DMS114 treated with DMSO at 0.1 percent for 48 hours (cell line): Measurements from ENCODE around the gene SMAD7.

Experiments
- DNase-seq: peaks from one replicate; lab custom pipeline; 2025; ENCODE audit not compliant: unreplicated experiment; lab: John Stamatoyannopoulos, UW

The SMAD7 gene

DNA sequence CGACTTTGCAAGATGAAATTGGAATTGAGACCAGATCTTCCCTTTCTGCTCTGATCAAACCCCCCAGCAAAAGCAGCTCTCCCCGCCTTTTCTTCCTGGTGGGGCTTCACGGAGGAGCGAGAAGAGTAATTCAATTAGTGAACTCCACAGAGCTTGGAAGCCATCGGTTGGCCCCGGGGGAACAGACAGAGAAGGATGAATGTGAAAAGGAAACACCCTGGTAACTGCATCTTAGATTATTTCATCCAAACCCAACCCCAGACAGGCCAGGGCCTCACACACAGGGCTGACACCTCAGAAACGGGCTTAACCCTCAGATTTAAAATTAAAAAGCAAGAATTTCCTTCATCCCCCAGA lies 18.3 kb downstream of the SMAD7 start:
- DNase-seq, result no peak

DNA sequence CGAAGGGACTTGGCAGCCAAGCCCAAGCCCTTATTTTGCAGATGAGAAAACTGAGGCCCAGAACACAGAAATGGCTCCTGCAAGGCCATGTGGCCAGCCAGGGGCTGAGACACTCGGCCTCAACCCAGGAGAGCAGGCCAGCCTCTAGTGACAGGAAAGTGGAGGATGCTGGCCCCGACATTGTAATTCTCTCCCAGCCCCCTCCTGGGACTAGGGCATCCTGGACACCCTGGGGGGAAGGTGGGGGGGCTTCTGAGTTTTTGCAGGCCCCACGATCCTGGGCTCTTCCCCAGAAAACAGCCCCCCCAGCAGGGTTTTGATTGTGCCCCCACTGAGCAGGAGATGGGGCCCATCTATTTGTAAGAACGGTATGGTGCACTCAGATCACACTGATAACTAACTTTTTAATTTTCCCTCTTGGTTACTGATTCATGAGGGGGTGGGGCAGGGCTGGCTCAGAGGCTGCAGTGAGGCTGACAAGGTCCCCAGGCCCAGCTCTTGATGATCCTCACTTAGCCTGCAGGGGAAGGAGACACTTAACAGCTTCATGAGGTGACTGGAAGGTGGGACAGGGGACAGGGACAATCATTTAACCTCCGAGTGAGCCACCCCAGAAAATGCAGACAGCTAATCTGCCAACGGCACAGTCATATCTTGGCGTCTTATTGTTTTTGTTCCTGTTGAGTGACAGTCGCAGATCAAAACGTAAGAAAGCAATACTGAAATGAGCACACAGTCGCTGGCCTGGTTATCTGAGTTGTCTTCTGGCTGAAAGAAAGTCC lies 18.9 kb downstream of the SMAD7 start:
- DNase-seq, result no peak

DNA sequence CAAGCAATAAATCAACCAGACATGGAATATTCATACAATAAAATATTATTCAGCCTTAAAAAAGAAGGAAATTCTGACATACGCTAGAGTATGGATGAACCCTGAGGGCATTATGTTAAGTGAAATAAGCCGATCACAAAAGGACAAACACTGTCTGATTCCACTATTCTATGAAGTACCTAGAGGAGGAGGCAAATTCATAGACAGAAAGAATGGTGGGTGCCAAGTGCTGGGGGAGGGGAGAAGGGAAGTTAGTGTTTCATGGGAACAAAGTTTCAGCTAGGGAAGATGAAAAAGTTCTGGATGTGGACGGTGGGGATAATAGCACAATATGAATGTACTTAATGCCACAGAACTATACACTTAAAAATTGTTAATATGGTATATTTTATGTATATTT lies 19.8 kb downstream of the SMAD7 start:
- DNase-seq, result no peak

DNA sequence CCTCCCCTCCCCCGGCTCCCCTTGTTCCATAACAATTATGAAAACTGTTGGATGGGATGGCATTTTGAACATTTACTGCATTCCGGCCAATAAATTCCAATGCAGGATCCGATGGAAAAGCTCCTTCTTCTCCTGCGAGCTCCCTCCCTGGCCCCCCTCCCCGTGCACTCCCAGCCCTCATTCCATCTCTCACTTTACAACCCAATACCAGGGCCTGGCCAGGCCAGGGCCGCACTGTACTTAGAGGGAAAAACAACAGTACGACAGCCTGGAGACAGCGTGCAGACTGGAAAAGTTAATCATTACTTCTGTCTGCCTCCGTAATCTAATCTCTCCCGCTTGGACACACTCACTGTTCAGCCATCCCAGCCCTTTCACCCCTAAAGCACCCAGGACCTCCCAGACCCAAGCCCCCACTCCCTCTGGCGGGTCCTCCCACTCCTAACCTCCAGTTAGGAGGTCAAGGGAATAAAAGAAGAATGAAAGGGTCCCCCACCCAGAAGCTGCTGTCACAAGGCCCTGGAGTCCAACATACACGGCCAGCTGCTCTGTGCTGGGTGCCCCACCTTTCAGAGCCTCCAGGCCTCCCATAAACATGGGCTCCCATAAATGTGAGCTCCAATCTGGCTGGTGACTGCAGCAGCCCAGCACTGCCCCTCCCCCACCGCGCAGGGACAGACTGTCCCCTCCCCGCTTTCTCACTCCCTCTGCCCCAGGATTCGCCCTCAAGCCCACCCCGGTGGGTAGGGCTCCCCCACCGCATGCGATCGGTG lies 20.6 kb downstream of the SMAD7 start:
- DNase-seq, result no peak

DNA sequence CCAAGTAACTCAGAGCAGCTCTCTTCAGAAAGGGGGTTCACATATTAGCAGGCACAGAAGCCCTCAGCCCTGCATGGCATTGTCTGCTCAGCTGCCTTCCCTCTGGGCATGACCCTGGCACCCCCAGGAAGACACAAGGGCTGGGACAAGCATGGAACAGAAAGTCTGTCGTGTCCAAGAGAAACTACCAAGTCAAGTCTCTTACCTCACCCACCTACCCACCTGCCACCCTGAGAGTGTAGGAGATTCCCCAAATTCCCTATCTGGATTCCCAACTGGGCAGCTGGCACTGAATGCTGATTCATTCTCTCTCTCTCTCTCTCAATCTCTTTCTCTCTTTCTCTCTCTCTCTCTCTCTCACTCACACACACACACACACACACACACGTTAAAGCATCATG lies 21.6 kb downstream of the SMAD7 start:
- no peak for DNase-seq

DNA sequence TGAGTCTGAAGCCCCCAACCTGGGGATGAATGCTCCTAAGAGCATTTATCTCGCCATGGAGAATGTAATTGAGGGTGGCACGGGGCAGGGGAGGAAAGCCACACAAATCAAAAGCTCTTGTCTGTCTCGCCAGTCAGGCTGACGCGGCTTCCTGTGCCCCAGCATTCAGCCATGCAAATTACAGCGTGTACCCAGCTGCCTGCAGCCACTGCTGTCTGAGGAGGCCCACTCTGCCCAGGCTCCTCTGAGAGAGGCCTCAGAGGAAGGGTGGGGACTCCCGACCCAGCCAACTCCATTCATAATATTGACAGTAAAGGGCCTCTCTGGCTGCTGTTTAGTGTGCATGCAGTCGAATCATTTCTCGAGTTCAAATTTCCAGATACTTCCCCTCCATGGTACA lies 22.0 kb downstream of the SMAD7 start:
- no peak for DNase-seq

DNA sequence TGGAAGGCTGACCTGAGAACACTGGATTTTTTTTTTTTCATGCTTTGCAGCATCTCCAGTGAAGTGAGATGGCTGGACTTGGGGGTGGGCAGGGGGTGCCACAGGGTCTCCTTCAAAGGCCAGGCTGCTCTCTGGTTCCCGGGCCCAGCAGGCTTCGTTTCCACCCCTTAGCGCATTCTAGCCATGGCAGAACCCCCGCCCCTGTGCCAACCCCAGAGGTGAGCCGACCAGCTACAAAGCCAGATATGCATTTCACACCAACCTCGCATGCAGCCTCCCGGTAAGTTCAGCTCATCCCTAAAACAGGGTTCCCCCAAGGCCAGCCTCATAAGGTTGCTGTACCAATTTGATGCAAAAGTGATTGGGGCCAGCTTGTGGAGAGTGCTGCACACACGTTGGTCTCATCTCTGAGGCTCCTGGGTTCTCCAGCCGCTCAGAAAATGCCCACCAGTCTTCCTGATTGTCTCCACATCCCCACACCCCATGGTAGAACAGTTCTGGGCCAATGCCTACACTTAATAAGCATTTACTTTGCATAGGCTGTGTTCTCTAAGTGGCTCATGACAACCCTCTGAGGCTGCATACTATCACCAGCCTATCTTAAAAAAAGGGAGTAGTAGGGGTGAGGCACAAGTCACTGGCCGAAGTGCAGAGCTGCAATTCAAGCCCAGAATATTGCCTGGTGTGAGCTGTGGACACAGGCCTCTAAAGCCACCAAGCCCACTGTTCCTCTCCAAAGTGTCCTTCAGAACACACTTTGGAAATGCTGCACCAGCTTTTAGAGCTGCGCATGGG lies 23.3 kb downstream of the SMAD7 start:
- no peak for DNase-seq

DNA sequence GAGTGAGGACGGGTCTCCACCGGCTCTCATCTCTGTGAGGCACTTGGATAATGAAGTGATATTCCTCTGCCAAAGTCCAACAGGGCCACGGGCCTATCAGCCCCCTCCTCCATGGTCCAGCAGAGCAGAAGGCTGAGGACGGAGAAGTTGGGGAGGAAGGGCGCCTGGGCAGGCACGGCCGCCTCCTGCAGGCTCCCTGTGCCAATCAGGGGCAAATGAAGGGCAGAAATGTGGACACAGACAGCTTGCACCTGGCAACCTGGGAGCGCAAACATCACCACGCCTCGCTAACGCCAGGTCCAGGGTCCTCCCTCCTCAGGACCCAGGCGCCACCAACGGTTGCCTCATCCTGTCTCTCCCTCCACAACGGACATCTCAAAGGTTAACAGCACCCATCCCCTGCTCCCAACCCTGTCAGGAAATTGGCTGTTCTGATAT lies 24.3 kb downstream of the SMAD7 start:
- no peak for DNase-seq

DNA sequence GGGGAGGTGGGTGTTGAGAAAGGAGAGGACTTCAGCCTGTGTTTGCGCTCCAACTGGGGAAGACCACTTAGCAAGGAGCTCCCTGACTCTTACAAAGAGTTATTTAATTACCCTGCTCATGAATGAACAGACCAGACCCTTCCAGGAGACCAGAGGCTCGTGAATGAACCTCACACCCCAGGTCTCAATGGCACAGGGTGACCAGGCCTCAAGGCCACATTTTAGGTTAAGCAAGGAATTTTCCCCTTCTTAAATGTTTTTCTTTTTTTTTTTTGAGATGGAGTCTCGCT lies 25.3 kb downstream of the SMAD7 start:
- DNase-seq, result no peak

DNA sequence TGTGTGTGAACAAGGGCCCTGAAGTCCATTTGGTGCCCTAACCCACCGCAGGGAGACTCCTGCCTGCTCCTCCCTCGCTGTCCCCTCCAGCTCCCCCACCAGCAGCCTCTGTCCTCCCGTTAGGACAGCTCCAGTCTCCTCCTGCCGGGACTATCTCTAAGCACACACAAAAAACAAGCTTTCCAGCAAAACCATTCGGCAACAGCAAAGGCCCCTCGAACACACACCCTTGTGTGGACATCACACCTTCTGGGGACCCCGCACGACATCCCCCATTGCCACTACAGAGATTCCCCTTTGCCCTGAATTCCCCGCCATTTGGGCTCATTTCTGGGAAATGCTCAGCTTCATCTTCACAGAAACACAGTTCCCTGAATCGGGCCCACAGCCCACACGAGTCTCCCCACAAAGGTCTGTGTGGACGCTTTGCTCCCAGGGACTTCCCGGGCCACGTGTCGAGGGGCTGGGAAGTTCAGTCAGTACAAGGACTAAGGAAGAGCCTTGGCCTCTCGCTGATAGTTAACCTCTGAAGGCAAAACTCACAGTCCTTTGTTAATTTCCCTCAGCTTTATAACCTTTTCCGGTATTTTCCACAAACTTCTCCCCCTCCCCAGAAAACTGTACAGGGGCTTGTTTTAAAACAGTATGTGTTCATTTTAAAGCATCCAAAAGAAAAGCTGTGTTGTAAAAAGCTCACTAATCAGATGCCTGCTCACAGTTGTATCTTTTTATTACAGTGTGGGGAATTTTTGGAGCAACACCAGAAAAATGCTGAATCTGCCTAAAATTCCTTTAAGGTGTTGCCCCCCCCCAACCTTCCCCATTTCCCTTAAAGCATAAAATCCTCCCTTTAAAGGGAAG lies 25.9 kb downstream of the SMAD7 start:
- DNase-seq, result no peak

DNA sequence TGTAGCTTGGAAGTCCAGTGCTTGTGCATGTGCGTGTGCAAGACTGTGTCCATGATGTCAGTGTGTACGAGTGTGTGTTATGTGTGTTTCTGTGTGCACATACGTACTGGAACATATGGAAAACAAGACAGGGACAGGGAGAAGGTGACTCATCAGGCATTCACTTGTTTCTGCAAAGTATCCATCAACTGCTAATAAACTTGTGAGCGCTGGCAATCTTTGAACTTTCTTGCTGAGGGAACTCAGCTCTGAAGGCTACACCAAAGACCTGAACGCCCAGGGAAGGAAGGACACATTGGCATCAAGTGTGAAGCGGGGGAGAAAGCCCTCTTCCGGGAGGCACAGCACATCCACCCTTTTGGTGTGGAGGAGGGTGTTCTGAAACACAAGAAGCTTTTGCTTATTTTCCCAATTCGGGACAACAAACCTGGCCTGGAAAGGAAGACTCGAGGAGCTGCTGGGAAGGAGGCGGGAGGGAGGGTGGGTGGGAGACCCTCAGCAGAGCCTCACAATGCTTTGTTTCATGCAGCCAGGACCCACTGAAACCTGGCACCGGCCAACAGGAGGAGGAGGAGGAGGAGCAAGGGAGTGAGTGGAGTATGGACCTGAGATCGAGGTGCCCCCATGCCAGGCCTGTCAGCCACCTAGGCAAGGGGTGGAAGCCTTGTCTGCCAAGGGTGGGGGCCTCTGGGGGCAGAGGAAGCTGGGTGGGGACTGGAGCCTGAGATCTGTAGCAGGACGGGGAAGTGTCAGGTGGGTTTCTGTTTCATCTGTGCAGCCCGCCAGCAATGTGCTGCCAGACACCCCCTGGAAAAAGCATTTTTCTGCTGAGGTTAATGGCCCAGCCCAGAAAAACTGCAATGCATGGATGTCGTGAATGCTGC lies 26.8 kb downstream of the SMAD7 start:
- DNase-seq, result no peak

DNA sequence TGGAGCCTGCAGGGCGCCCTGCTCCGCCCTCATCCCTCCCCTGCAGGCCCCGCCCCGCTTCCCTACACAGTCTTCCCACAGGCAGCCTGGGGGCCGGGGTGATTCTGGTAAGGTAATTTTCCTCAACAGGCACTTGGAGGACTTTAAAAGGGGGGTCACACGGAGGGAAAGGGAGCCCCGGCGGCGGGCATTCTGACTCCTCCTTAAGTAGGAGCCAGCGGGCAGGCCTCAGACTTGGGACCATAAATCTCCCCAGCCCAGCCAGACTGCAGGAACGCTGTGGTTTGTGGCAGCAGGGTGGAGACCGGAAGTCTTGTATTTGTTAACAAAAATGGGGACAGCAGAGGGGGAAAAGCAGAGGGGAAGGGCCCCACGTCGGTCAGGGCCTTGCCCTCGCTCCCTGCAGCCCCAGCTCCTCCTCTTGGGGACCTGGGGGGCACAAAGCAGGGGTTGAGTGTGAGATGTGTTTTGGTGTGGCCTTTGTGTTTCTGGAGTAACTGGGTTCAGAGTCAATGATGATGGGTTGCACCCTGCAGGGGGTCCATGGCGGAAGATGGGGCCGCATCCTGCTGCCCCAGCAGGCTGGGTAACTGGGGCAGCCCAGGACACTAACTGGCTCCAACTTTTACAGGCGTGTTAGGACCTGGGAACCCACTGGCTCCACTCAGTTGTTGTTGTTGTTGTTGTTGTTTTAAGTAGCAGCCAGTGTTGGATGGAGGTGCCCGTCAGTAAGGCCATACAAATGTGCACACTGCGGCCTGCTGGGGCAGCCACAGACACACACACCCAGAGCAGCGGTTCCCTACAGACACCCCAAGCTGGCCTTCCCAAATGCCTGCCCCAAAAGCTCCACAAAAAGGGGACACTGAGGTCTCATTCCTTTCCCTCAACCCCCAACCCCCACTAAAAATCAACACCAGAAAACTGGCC lies 27.7 kb downstream of the SMAD7 start:
- DNase-seq, result no peak

DNA sequence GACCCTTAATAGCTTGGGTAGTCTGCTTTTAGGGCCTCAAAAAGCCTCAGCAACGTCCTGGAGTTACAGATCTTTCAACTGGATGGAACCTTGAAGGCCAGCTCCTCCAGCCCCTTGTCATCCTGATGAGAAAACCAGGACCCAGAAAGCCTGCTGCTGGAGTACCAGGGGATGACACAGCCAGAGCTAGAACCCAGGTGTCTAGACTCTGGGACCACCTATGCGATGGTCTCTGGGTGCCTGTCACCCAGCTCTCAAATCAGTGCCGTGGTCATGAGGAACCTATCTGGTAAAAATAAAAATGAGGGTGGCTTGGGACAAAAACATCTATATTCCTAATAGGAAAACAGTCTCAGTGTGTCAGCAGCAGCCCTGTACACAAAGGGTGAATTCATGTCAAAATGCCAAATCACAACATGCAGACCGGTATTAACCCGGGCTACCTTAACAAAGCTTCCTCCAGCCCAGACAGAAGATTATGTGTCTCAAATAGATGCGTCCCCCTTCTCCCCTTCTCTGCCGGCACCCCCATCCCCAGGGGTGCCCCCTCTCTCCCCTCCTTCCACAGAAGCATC lies 28.5 kb downstream of the SMAD7 start:
- DNase-seq, result no peak

DNA sequence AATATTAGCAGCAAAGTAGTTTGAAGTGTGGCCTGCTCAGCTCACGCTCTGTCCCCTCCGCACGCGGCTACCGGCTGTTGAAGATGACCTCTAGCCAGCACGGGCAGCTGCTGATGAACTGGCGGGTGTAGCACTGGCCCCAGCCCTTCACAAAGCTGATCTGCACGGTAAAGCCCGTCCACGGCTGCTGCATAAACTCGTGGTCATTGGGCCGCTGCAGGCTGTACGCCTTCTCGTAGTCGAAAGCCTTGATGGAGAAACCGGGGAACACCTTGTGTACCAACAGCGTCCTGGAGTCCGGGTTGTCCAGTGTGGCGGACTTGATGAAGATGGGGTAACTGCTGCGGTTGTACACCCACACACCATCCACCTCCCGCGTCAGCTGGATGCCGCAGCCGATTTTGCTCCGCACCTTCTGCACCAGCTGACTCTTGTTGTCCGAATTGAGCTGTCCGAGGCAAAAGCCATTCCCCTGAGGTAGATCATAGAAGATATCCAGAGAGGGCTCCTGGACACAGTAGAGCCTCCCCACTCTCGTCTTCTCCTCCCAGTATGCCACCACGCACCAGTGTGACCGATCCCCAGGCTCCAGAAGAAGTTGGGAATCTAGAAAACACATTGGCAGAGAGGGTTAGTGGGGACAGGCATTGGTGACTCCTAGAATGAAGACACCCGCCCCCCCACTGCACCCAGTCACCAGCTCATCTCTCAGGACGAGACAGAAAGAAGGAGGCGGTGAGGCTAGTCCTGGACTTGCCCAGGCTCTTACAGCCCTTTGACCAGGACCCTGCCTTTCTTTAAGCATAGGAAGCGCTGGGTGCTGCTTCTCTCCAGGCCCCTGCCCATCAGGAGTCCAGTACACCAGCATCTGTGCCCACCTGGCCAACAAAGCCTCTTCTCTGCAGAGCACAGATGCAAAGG lies 29.2 kb downstream of the SMAD7 start:
- no peak for DNase-seq

DNA sequence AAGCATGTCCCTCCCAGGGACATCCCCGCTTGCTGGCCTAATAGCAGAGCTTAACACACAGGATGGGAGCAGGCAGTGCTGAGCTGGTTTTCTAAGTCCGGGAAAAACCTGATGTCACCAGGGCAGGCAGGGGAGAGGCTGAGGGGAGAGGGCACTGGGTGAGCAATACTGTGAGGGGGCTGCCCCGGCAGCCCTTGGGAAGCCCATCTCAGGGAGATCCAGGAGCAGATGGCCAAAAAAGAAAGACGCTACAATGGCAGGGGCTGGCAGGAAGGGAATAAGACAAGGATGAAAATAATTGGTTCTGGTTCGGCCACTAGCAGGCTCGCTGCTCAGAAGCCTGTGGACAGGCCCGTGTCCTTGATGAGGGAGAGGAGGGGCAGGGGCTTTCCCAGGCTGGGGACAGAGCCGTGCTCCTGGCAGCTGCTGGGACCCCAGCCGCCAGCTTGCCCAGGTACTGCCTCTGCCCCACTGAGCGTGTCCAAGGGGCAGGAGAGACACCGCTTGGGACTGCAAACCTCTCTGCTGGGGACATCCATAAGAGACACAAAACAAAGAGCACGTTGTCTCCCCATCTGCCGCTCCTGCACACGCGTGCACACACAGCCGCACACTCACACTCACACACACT lies 30.2 kb downstream of the SMAD7 start:
- no peak for DNase-seq

DNA sequence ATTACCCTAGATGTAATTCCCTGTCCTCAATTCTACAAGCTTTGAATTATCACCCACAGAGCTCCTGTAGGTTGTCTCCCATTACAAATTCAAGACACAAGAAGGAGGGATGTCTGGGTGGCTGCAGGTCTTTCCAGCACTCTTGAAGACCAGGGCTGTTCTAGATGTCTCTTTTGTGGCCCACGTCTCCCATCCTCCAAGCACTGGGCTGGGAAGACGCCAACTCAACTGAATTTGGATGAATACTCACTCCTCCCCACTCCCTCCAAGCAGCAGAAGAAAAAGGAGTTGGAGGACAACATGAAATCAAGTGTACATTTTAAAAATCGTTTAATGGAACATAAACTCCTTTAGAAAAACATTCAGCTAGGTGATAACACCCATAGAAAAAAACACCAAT lies 31.2 kb downstream of the SMAD7 start:
- no peak for DNase-seq
